Measurements from ENCODE around the gene CLEC12A.

DNA sequence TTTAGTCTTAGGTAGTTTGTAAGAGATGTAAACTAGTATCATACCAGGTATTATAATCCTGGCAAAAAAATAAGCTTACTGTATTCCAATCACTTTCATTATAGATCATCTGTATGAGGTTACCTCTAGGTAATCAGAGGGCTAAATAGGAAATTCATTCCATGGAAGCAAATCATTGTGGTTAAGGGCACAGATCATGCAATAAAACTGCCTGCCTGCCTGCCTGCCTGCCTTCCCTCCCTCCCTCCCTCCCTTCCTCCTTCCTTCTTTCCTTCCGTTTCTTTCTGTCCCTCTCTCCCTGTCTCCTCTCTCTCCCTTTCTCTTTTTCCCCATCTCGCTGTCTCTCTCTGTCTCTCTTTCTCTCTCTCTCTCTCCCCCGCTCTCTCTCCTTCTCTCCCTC lies 56.1 kb downstream of the CLEC12A start:
- TF ChIP-seq JUN (IDR thresholded peaks at IDR 0.05) (no peak), CHD2 (IDR thresholded peaks at IDR 0.05; ENCODE audit: low read length, partially characterized antibody) (no peak), CTCF (IDR thresholded peaks at IDR 0.05) (no peak), ZFP36 (IDR thresholded peaks at IDR 0.05; ENCODE audit: borderline replicate concordance, partially characterized antibody) (no peak), SMC3 (IDR thresholded peaks at IDR 0.05) (no peak), MAFK (IDR thresholded peaks at IDR 0.05; ENCODE audit: partially characterized antibody) (no peak)
- TF ChIP-seq, protein P1, sequence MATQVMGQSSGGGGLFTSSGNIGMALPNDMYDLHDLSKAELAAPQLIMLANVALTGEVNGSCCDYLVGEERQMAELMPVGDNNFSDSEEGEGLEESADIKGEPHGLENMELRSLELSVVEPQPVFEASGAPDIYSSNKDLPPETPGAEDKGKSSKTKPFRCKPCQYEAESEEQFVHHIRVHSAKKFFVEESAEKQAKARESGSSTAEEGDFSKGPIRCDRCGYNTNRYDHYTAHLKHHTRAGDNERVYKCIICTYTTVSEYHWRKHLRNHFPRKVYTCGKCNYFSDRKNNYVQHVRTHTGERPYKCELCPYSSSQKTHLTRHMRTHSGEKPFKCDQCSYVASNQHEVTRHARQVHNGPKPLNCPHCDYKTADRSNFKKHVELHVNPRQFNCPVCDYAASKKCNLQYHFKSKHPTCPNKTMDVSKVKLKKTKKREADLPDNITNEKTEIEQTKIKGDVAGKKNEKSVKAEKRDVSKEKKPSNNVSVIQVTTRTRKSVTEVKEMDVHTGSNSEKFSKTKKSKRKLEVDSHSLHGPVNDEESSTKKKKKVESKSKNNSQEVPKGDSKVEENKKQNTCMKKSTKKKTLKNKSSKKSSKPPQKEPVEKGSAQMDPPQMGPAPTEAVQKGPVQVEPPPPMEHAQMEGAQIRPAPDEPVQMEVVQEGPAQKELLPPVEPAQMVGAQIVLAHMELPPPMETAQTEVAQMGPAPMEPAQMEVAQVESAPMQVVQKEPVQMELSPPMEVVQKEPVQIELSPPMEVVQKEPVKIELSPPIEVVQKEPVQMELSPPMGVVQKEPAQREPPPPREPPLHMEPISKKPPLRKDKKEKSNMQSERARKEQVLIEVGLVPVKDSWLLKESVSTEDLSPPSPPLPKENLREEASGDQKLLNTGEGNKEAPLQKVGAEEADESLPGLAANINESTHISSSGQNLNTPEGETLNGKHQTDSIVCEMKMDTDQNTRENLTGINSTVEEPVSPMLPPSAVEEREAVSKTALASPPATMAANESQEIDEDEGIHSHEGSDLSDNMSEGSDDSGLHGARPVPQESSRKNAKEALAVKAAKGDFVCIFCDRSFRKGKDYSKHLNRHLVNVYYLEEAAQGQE (IDR thresholded peaks at IDR 0.05): no peak
